Measurements from ENCODE around the gene SHISA9.

The SHISA9 gene

DNA sequence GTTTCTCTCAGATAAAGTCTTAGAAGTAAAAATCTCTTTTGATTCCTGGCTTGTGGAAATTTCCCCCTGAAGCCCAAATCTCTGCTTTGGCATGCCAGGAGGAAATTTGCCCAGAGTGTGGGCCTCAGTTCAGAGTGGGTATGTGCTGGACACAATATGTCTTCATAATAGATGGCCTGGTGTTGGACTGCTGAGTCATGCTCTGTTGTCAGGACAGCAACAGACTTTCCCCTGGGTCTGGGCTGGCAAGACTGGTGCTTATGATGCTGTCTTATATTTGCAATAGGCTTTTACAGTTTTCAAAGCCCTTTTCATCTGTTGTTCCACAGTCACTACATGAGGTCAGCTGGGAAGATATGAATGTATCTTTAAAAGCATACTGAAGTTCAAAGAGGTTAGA, 57.0 kb downstream of the SHISA9 start:
- Histone ChIP-seq H3K9me2 (ENCODE audit: low read depth, low read length) (no peaks in the 10 kb centered on the region), H3K9me3 (ENCODE audit: low read length) (no peaks in the 10 kb centered on the region)

DNA sequence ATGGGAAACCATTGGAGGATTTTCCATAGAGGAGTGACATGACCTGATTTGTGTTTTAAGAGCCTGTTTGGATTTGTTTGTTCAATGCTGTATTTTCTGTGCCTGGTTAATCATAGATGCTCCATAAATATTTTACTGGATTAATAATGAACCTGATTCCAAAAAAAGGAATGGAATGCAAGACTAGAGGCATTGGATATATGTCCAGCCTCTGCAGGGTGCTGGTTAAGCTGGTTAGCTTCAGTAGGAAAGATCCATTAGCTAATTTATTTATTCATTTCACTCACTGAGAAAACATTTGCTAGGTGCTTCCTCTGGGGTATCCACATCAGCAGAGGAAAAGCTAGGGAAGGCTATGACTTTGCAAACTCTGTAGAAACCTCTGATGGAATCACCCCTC, 57.7 kb downstream of the SHISA9 start:
- Histone ChIP-seq H3K9me3 (ENCODE audit: low read length) (no peaks in the 10 kb centered on the region), H3K4me2 (ENCODE audit: low read length) (no peak overlapping the region), H3K9me2 (ENCODE audit: low read depth, low read length) (no peaks in the 10 kb centered on the region), H4K20me1 (ENCODE audit: insufficient read depth, low read length) (no peaks in the 10 kb centered on the region), H3K79me2 (ENCODE audit: insufficient read depth, low read length) (no peaks in the 10 kb centered on the region), H3K4me1 (ENCODE audit: insufficient read depth, low read length, severe bottlenecking) (no peaks in the 10 kb centered on the region), H3K27me3 (ENCODE audit: insufficient read depth, low read length) (no peaks in the 10 kb centered on the region), H3K9ac (ENCODE audit: low read length) (no peak overlapping the region), H3F3A (ENCODE audit: insufficient read depth, low read length) (no peaks in the 10 kb centered on the region), H3K4me3 (ENCODE audit: low read depth, low read length, poor library complexity, severe bottlenecking) (no peak overlapping the region), H3K27ac (ENCODE audit: low read depth, low read length, poor library complexity, severe bottlenecking) (no peak overlapping the region), H2AFZ (ENCODE audit: low read length) (no peak overlapping the region), H3K36me3 (ENCODE audit: insufficient read depth, low read length) (no peaks in the 10 kb centered on the region)
- no peak for TF ChIP-seq EZH2 (IDR thresholded peaks at IDR 0.05; ENCODE audit: borderline replicate concordance, low read length)
- TF ChIP-seq, protein P1, sequence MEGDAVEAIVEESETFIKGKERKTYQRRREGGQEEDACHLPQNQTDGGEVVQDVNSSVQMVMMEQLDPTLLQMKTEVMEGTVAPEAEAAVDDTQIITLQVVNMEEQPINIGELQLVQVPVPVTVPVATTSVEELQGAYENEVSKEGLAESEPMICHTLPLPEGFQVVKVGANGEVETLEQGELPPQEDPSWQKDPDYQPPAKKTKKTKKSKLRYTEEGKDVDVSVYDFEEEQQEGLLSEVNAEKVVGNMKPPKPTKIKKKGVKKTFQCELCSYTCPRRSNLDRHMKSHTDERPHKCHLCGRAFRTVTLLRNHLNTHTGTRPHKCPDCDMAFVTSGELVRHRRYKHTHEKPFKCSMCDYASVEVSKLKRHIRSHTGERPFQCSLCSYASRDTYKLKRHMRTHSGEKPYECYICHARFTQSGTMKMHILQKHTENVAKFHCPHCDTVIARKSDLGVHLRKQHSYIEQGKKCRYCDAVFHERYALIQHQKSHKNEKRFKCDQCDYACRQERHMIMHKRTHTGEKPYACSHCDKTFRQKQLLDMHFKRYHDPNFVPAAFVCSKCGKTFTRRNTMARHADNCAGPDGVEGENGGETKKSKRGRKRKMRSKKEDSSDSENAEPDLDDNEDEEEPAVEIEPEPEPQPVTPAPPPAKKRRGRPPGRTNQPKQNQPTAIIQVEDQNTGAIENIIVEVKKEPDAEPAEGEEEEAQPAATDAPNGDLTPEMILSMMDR (IDR thresholded peaks at IDR 0.05; ENCODE audit: low read length): no peak

More for the DNA sequence above, 57.0 kb downstream of the SHISA9 start:
- Histone ChIP-seq H2AFZ (ENCODE audit: low read length) (no peak overlapping the region), H3K27me3 (ENCODE audit: insufficient read depth, low read length) (no peaks in the 10 kb centered on the region), H4K20me1 (ENCODE audit: insufficient read depth, low read length) (no peaks in the 10 kb centered on the region), H3K9ac (ENCODE audit: low read length) (no peak overlapping the region), H3K4me2 (ENCODE audit: low read length) (no peak overlapping the region), H3K27ac (ENCODE audit: low read depth, low read length, poor library complexity, severe bottlenecking) (no peak overlapping the region), H3K4me1 (ENCODE audit: insufficient read depth, low read length, severe bottlenecking) (no peaks in the 10 kb centered on the region), H3K36me3 (ENCODE audit: insufficient read depth, low read length) (no peaks in the 10 kb centered on the region), H3K4me3 (ENCODE audit: low read depth, low read length, poor library complexity, severe bottlenecking) (no peak overlapping the region), H3F3A (ENCODE audit: insufficient read depth, low read length) (no peaks in the 10 kb centered on the region), H3K79me2 (ENCODE audit: insufficient read depth, low read length) (no peaks in the 10 kb centered on the region)
- TF ChIP-seq EZH2 (IDR thresholded peaks at IDR 0.05; ENCODE audit: borderline replicate concordance, low read length): no peak
- TF ChIP-seq, protein P1 (IDR thresholded peaks at IDR 0.05; ENCODE audit: low read length): no peak

DNA sequence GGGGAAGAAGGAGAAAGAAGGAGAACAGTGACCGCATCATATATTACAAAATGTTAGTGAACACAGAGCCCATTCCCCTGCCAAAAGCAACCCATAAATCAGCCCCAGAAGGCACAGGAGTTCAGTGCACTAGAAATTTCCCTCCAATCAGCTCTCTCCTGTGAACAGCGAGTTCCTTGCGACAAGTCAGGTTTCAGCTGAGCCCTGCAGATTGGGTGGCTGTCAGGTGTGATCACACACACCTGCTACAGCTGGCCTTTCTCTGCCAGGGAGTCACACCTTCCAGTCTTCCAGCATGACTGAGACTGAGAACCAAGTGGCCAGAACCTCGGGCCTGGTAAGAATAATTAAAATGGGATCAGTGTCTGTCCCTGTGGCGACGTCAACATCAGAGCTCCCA, 60.2 kb downstream of the SHISA9 start:
- H3K27ac ChIP-seq (ENCODE audit: low read depth, low read length, poor library complexity, severe bottlenecking): no peak overlapping the region
- no peak for TF ChIP-seq EZH2 (IDR thresholded peaks at IDR 0.05; ENCODE audit: borderline replicate concordance, low read length)
- TF ChIP-seq, protein P1 (IDR thresholded peaks at IDR 0.05; ENCODE audit: low read length): no peak
- no peak overlapping the region for H3K4me2 ChIP-seq (ENCODE audit: low read length)
- H3K36me3 ChIP-seq (ENCODE audit: insufficient read depth, low read length): no peaks in the 10 kb centered on the region
- H3F3A ChIP-seq (ENCODE audit: insufficient read depth, low read length): no peaks in the 10 kb centered on the region
- no peaks in the 10 kb centered on the region for H3K79me2 ChIP-seq (ENCODE audit: insufficient read depth, low read length)
- H2AFZ ChIP-seq (ENCODE audit: low read length): no peak overlapping the region
- no peaks in the 10 kb centered on the region for H3K9me3 ChIP-seq (ENCODE audit: low read length)
- no peaks in the 10 kb centered on the region for H3K4me1 ChIP-seq (ENCODE audit: insufficient read depth, low read length, severe bottlenecking)
- no peaks in the 10 kb centered on the region for H3K9me2 ChIP-seq (ENCODE audit: low read depth, low read length)
- H4K20me1 ChIP-seq (ENCODE audit: insufficient read depth, low read length): no peaks in the 10 kb centered on the region
- H3K9ac ChIP-seq (ENCODE audit: low read length): no peak overlapping the region
- no peak overlapping the region for H3K4me3 ChIP-seq (ENCODE audit: low read depth, low read length, poor library complexity, severe bottlenecking)
- no peaks in the 10 kb centered on the region for H3K27me3 ChIP-seq (ENCODE audit: insufficient read depth, low read length)

All from OCI-LY1 (cell line).